WTC11 (cell line): ENCODE results near the gene SSH2. TPM values are rescaled to one million over a fixed set of nuclear protein-coding genes. Genes with fewer than 3 reads are reported as not detected.

Experiments used
- ATAC-seq: fragments of 200-7000 bp; cut with Tn5 transposase; 2 replicates; pipeline ENCODE4 v1.10.0; 2021; ENCODE audit warnings: mild to moderate bottlenecking, moderate library complexity
- CTCF ChIA-PET: fragments of 300-600 bp; sonication (Branson Sonifier 250); formaldehyde crosslinking; loops from one replicate; lab custom pipeline; 2021; ENCODE audit warnings: antibody characterized with exemption; lab: Charles Lee
- POLR2A ChIA-PET: fragments of 350-600 bp; sonication (Branson Sonifier 250); formaldehyde crosslinking; loops from one replicate; lab custom pipeline; 2021; ENCODE audit warnings: antibody characterized with exemption; lab: Charles Lee
- DNase-seq: peaks from one replicate; pipeline ENCODE4 v3.0.0; 2021; ENCODE audit warnings: low spot score
- H3K27ac Mint-ChIP-seq: 2 replicates; pipeline ENCODE4 v1.8.0; 2021; ENCODE audit warnings: mixed read lengths
- H3K27me3 Mint-ChIP-seq: 2 replicates; pipeline ENCODE4 v1.8.0; 2021; ENCODE audit warnings: low read depth, mild to moderate bottlenecking, moderate library complexity, mixed read lengths
- H3K36me3 Mint-ChIP-seq: 2 replicates; pipeline ENCODE4 v1.8.0; 2021; ENCODE audit warnings: mixed read lengths
- H3K4me1 Mint-ChIP-seq: 2 replicates; pipeline ENCODE4 v1.8.0; 2022; ENCODE audit warnings: mixed read lengths
- H3K4me3 Mint-ChIP-seq: 2 replicates; pipeline ENCODE4 v1.8.0; 2021; ENCODE audit warnings: mild to moderate bottlenecking, moderate library complexity, mixed read lengths
- H3K9me3 Mint-ChIP-seq: 2 replicates; pipeline ENCODE4 v1.8.0; 2021; ENCODE audit warnings: mixed read lengths
- ATF1 ChIP-seq: sonication (generic); formaldehyde crosslinking; IDR thresholded peaks from 2 replicates; pipeline ENCODE4 v1.8.1; 2023; ENCODE audit warnings: mild to moderate bottlenecking, moderate library complexity, missing genetic modification reagents
- ESRRA ChIP-seq: sonication (generic); formaldehyde crosslinking; IDR thresholded peaks from 2 replicates; pipeline ENCODE4 v1.8.1; 2022; ENCODE audit warnings: mild to moderate bottlenecking, missing genetic modification reagents, borderline replicate concordance
- FOXK1 ChIP-seq: sonication (generic); formaldehyde crosslinking; IDR thresholded peaks from 2 replicates; pipeline ENCODE4 v1.8.0; 2022; ENCODE audit warnings: mild to moderate bottlenecking, moderate library complexity, missing genetic modification reagents
- GABPB1 ChIP-seq: sonication (generic); formaldehyde crosslinking; IDR thresholded peaks from 2 replicates; pipeline ENCODE4 v1.8.1; 2023; ENCODE audit warnings: mild to moderate bottlenecking, missing genetic modification reagents
- GRHL2 ChIP-seq: fragments of 250-450 bp; sonication (Bioruptor Pico); IDR thresholded peaks from 2 replicates; pipeline ENCODE4 v1.8.0; 2022; ENCODE audit warnings: mild to moderate bottlenecking, moderate library complexity; ENCODE audit not compliant: insufficient replicate concordance, severe bottlenecking
- GTF2I ChIP-seq: fragments of 250-450 bp; sonication (Bioruptor Pico); conservative IDR thresholded peaks from 2 replicates; pipeline ENCODE4 v1.4.0; 2021; ENCODE audit warnings: mild to moderate bottlenecking
- HMGA2 ChIP-seq: fragments of 250-450 bp; sonication (Bioruptor Pico); IDR thresholded peaks from 2 replicates; pipeline ENCODE4 v1.4.0; 2021; ENCODE audit warnings: mild to moderate bottlenecking, moderate library complexity
- MYBL2 ChIP-seq: sonication (generic); formaldehyde crosslinking; IDR thresholded peaks from 2 replicates; pipeline ENCODE4 v1.8.1; 2023; ENCODE audit warnings: mild to moderate bottlenecking, moderate library complexity, missing genetic modification reagents
- NFE2L1 ChIP-seq: sonication (generic); formaldehyde crosslinking; IDR thresholded peaks from 2 replicates; pipeline ENCODE4 v1.8.1; 2023; ENCODE audit warnings: missing genetic modification reagents
- PRRX2 ChIP-seq: fragments of 250-450 bp; sonication (Bioruptor Pico); IDR thresholded peaks from 2 replicates; pipeline ENCODE4 v1.8.0; 2021; ENCODE audit warnings: mild to moderate bottlenecking
- RELA ChIP-seq: sonication (generic); formaldehyde crosslinking; IDR thresholded peaks from 2 replicates; pipeline ENCODE4 v1.8.1; 2022; ENCODE audit warnings: missing genetic modification reagents, mild to moderate bottlenecking, borderline replicate concordance
- RORB ChIP-seq: fragments of 250-450 bp; sonication (Bioruptor Pico); IDR thresholded peaks from 2 replicates; pipeline ENCODE4 v1.9.0; 2021; ENCODE audit warnings: mild to moderate bottlenecking
- ZNF232 ChIP-seq: sonication (generic); formaldehyde crosslinking; IDR thresholded peaks from 2 replicates; pipeline ENCODE4 v1.8.0; 2022; ENCODE audit warnings: mild to moderate bottlenecking, missing genetic modification reagents
- ZNF423 ChIP-seq: fragments of 250-450 bp; sonication (Bioruptor Pico); IDR thresholded peaks from 2 replicates; pipeline ENCODE4 v2.1.2; 2022; ENCODE audit warnings: mild to moderate bottlenecking, moderate library complexity
- total RNA-seq: library from RNA; stranded (reverse); gene quantifications from 3 replicates; pipeline ENCODE4 v1.2.3, GENCODE V29; 2021
- TF ChIP-seq, protein P1 (sequence below): fragments of 250-450 bp; sonication (Bioruptor Pico); IDR thresholded peaks from 2 replicates; pipeline ENCODE4 v1.8.0; 2021; ENCODE audit warnings: mild to moderate bottlenecking
- TF ChIP-seq, protein P2 (sequence below): sonication (generic); formaldehyde crosslinking; conservative IDR thresholded peaks from 2 replicates; pipeline ENCODE4 v1.8.1; 2022; ENCODE audit warnings: mild to moderate bottlenecking, missing genetic modification reagents
- TF ChIP-seq, protein P3 (sequence below): fragments of 250-450 bp; sonication (Bioruptor Pico); conservative IDR thresholded peaks from 2 replicates; pipeline ENCODE4 v1.9.0; 2021; ENCODE audit warnings: mild to moderate bottlenecking
- TF ChIP-seq, protein P4 (sequence below): sonication (generic); formaldehyde crosslinking; conservative IDR thresholded peaks from 2 replicates; pipeline ENCODE4 v1.8.1; 2023; ENCODE audit warnings: mild to moderate bottlenecking, low read depth, missing genetic modification reagents, moderate library complexity
- TF ChIP-seq, protein P5 (sequence below): sonication (generic); formaldehyde crosslinking; IDR thresholded peaks from 2 replicates; pipeline ENCODE4 v1.8.0; 2022; ENCODE audit warnings: mild to moderate bottlenecking, missing genetic modification reagents
- TF ChIP-seq, protein P6 (sequence below): sonication (generic); formaldehyde crosslinking; IDR thresholded peaks from 2 replicates; pipeline ENCODE4 v1.8.1; 2023; ENCODE audit warnings: mild to moderate bottlenecking, missing genetic modification reagents

Gene SSH2
- total RNA-seq, 1 experiment from 2014 or later, result 14.3 TPM

DNA sequence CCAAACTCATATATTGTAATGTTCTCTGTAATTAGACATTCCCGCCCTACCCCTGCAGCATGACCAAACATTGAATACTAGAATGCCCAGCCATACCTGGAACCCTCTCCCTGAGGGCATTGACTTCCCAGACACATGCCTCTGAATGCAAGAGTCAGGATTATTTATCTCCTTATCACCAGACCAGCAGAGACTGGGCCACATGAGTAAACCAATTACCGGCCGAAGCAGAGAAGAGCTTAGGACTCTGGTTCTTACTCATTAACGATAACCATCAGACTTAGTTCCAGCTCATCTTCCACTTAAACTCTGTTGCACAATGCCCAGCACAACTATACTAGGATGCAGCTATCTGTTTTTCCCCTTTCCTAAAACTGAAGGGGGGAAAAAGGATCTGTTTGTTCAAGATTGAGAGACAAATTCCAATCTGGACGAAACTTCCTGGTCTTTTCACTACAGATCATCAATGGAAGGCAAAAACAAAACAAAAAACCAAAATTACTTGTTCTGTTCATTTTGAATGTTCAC, 219.1 kb downstream of the SSH2 start:
- CTCF ChIA-PET, result interaction anchor here (1.7 to 1.8 kb wide), 2 partner anchors 69 to 72 kb away, joined by 5 to 8 read pairs; no protein-coding TSS in a partner anchor
- ATAC-seq (no peak), DNase-seq (no peak)
- Mint-ChIP-seq H3K9me3 (no peaks in the 10 kb centered on the region), H3K27me3 (no peaks in the 10 kb centered on the region), H3K36me3 (no peaks in the 10 kb centered on the region), H3K27ac (no peak overlapping the region), H3K4me3 (no peak overlapping the region), H3K4me1 (peaks cover 31% of the 10 kb centered on the region)
- POLR2A ChIA-PET, result interaction anchor here (1.1 kb wide), 1 partner anchor 71 kb away, joined by 3 read pairs; no protein-coding TSS in a partner anchor
- TF ChIP-seq GRHL2 (CRISPR knock-in tag) (no peak), GTF2I (CRISPR knock-in tag) (no peak), ATF1 (CRISPR knock-in tag) (no peak), ZNF423 (CRISPR knock-in tag) (no peak), ZNF232 (no peak), MYBL2 (CRISPR knock-in tag) (no peak), GABPB1 (CRISPR knock-in tag) (no peak), PRRX2 (CRISPR knock-in tag) (no peak), RELA (no peak)
- TF ChIP-seq, protein P1, sequence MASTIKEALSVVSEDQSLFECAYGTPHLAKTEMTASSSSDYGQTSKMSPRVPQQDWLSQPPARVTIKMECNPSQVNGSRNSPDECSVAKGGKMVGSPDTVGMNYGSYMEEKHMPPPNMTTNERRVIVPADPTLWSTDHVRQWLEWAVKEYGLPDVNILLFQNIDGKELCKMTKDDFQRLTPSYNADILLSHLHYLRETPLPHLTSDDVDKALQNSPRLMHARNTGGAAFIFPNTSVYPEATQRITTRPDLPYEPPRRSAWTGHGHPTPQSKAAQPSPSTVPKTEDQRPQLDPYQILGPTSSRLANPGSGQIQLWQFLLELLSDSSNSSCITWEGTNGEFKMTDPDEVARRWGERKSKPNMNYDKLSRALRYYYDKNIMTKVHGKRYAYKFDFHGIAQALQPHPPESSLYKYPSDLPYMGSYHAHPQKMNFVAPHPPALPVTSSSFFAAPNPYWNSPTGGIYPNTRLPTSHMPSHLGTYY (CRISPR knock-in tag), result no peak
- TF ChIP-seq, protein P2, sequence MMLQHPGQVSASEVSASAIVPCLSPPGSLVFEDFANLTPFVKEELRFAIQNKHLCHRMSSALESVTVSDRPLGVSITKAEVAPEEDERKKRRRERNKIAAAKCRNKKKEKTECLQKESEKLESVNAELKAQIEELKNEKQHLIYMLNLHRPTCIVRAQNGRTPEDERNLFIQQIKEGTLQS (CRISPR knock-in tag), result no peak
- TF ChIP-seq, protein P3, sequence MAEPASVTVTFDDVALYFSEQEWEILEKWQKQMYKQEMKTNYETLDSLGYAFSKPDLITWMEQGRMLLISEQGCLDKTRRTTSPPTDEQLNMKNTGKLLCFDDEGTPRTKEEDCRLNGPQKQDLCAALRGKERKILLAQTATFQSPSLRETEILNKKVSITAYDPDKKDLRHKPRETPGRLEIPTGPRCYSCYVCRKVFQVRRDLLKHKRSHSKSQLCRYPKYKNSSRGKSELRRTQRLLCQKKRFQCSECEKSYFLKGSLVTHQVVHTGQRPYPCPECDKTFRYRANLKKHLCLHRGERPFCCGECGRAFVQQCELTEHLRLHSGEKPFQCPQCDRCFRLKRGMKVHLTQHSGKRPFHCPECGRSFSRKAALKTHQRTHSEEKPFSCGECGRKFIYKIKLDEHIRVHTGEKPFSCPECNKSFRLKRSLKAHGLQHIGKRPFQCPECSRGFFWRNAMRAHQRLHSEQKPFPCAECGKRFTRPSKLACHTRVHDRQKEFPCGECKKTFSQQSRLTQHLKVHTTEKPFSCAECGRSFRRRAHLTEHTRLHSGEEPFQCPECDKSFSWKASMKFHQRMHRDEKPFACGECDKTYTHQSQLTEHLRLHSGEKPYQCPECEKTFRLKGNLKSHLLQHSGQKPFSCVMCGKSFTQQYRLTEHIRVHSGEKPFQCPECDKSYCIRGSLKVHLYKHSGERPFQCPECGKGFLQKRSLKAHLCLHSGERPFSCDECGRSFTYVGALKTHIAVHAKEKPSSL (CRISPR knock-in tag), result no peak
- TF ChIP-seq, protein P4, sequence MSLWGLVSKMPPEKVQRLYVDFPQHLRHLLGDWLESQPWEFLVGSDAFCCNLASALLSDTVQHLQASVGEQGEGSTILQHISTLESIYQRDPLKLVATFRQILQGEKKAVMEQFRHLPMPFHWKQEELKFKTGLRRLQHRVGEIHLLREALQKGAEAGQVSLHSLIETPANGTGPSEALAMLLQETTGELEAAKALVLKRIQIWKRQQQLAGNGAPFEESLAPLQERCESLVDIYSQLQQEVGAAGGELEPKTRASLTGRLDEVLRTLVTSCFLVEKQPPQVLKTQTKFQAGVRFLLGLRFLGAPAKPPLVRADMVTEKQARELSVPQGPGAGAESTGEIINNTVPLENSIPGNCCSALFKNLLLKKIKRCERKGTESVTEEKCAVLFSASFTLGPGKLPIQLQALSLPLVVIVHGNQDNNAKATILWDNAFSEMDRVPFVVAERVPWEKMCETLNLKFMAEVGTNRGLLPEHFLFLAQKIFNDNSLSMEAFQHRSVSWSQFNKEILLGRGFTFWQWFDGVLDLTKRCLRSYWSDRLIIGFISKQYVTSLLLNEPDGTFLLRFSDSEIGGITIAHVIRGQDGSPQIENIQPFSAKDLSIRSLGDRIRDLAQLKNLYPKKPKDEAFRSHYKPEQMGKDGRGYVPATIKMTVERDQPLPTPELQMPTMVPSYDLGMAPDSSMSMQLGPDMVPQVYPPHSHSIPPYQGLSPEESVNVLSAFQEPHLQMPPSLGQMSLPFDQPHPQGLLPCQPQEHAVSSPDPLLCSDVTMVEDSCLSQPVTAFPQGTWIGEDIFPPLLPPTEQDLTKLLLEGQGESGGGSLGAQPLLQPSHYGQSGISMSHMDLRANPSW (CRISPR knock-in tag), result no peak
- TF ChIP-seq, protein P5, sequence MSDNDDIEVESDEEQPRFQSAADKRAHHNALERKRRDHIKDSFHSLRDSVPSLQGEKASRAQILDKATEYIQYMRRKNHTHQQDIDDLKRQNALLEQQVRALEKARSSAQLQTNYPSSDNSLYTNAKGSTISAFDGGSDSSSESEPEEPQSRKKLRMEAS, result no peak

DNA sequence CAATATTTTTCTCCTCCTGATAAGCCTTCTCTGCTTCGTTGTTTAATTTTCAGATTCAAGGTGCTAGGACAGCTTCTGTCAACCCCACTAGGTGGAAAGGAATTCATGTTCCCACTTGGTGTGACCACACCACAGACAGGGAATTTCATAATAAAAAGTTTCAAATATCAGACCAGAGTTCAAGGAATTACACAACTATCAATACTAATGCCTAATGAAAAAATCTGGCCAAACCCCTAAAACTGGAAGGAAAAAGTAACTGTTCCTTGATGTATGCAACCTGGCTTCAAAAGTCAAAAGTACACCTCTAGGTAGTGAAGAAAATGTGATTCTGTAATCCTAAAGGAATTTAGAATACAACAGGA, 219.5 kb downstream of the SSH2 start:
- ChIA-PET CTCF (no interaction called here), POLR2A (no interaction called here)
- Mint-ChIP-seq H3K27me3 (no peaks in the 10 kb centered on the region), H3K4me3 (no peak overlapping the region), H3K36me3 (no peaks in the 10 kb centered on the region), H3K9me3 (no peaks in the 10 kb centered on the region), H3K27ac (no peak overlapping the region), H3K4me1 (peaks cover 31% of the 10 kb centered on the region)
- no peak for DNase-seq
- TF ChIP-seq, protein P6, sequence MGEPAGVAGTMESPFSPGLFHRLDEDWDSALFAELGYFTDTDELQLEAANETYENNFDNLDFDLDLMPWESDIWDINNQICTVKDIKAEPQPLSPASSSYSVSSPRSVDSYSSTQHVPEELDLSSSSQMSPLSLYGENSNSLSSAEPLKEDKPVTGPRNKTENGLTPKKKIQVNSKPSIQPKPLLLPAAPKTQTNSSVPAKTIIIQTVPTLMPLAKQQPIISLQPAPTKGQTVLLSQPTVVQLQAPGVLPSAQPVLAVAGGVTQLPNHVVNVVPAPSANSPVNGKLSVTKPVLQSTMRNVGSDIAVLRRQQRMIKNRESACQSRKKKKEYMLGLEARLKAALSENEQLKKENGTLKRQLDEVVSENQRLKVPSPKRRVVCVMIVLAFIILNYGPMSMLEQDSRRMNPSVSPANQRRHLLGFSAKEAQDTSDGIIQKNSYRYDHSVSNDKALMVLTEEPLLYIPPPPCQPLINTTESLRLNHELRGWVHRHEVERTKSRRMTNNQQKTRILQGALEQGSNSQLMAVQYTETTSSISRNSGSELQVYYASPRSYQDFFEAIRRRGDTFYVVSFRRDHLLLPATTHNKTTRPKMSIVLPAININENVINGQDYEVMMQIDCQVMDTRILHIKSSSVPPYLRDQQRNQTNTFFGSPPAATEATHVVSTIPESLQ, result no peak
- TF ChIP-seq NFE2L1 (CRISPR knock-in tag) (no peak), RORB (CRISPR knock-in tag) (no peak), HMGA2 (CRISPR knock-in tag) (no peak), FOXK1 (CRISPR knock-in tag) (no peak), ESRRA (CRISPR knock-in tag) (no peak)
- TF ChIP-seq, protein P5, result no peak
- ATAC-seq, result no peak
